ENCODE data around the gene MCC. TPM values are rescaled to one million over a fixed set of nuclear protein-coding genes. Genes with fewer than 3 reads are reported as not detected.

MCC gene
- total RNA-seq, 1 donor from 2014 or later = 2.5 TPM

GRCh38 chr5:113325054-113325453, 163.2 kb downstream of the MCC start:
- no peak overlapping the region for H3K27ac Mint-ChIP-seq
- Histone ChIP-seq H3K9ac (no peak overlapping the region), H2AFZ (replicated peaks) (no peak overlapping the region), H4K20me1 (ENCODE audit: low read depth) (no peaks in the 10 kb centered on the region), H3K4me3 (no peak overlapping the region), H3F3A (ENCODE audit: low read depth) (no peaks in the 10 kb centered on the region), H3K36me3 (no peaks in the 10 kb centered on the region), H3K27me3 (no peaks in the 10 kb centered on the region), H3K4me2 (no peak overlapping the region), H3K79me2 (ENCODE audit: low read depth) (no peaks in the 10 kb centered on the region), H3K4me1 (no peaks in the 10 kb centered on the region), H3K9me3 (ENCODE audit: low read depth) (no peaks in the 10 kb centered on the region), H3K27ac (no peak overlapping the region)
- H3K27me3 Mint-ChIP-seq (ENCODE audit: insufficient read depth, low read depth) = peaks cover 3% of the 10 kb centered on the region
- H3K4me3 Mint-ChIP-seq = no peak overlapping the region
- H3K4me1 Mint-ChIP-seq = no peaks in the 10 kb centered on the region
- no peaks in the 10 kb centered on the region for H3K36me3 Mint-ChIP-seq
- TF ChIP-seq CTCF (IDR thresholded peaks at IDR 0.05) = no peak
- TF ChIP-seq EZH2 (IDR thresholded peaks at IDR 0.05) = no peak
- no peak for TF ChIP-seq EZH2phosphoT487 (IDR thresholded peaks at IDR 0.05)
- DNase-seq (ENCODE audit: low spot score) = no peak
- no peaks in the 10 kb centered on the region for H3K9me3 Mint-ChIP-seq

GRCh38 chr5:113321276-113321675, 167.0 kb downstream of the MCC start:
- no peaks in the 10 kb centered on the region for H3K27me3 Mint-ChIP-seq (ENCODE audit: insufficient read depth, low read depth)
- Histone ChIP-seq H3K4me3 (no peak overlapping the region), H3K4me2 (no peak overlapping the region), H3K27me3 (no peaks in the 10 kb centered on the region), H3K4me1 (no peaks in the 10 kb centered on the region), H4K20me1 (ENCODE audit: low read depth) (no peaks in the 10 kb centered on the region), H3K9me3 (ENCODE audit: low read depth) (no peaks in the 10 kb centered on the region), H3F3A (ENCODE audit: low read depth) (no peaks in the 10 kb centered on the region), H3K9ac (no peak overlapping the region), H3K27ac (no peak overlapping the region), H3K79me2 (ENCODE audit: low read depth) (no peaks in the 10 kb centered on the region), H2AFZ (replicated peaks) (no peak overlapping the region), H3K36me3 (no peaks in the 10 kb centered on the region)
- no peaks in the 10 kb centered on the region for H3K4me1 Mint-ChIP-seq
- H3K9me3 Mint-ChIP-seq = no peaks in the 10 kb centered on the region
- no peak for DNase-seq (ENCODE audit: low spot score)
- H3K4me3 Mint-ChIP-seq = no peak overlapping the region
- H3K27ac Mint-ChIP-seq = no peak overlapping the region
- TF ChIP-seq EZH2 (IDR thresholded peaks at IDR 0.05) (no peak), CTCF (IDR thresholded peaks at IDR 0.05) (no peak), EZH2phosphoT487 (IDR thresholded peaks at IDR 0.05) (no peak)
- H3K36me3 Mint-ChIP-seq = no peaks in the 10 kb centered on the region

DNA sequence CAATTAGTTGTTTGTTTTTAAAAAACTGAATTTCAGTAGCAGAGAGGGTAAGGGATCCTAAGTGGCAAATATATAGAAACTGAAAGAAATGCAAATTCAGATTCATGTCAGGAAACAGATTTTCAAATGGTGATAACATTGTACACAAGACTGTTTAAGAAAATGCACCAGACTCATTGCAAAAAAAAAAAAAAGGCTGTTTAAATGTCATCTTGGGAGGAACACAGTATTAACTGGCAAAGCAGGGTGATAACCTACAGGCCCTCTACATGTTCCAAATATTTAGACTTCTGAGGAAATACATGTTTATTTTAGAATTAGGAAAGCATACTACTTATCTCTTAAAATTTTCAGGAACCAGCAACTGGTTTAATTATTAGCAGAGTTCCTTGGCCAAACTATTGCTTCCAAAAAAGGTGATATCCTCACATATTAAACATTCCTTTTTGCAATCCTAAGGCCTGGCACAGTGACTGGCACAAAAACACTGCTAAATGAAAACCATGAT, 167.9 kb downstream of the MCC start:
- H3K27me3 ChIP-seq = no peaks in the 10 kb centered on the region
- no peak overlapping the region for H3K4me2 ChIP-seq
- Mint-ChIP-seq H3K9me3 (no peaks in the 10 kb centered on the region), H3K27ac (no peak overlapping the region), H3K27me3 (ENCODE audit: insufficient read depth, low read depth) (no peaks in the 10 kb centered on the region), H3K4me3 (no peak overlapping the region), H3K4me1 (no peaks in the 10 kb centered on the region), H3K36me3 (no peaks in the 10 kb centered on the region)
- no peak overlapping the region for H3K27ac ChIP-seq
- H3K4me3 ChIP-seq = no peak overlapping the region
- TF ChIP-seq EZH2 (IDR thresholded peaks at IDR 0.05) = no peak
- no peak for TF ChIP-seq EZH2phosphoT487 (IDR thresholded peaks at IDR 0.05)
- TF ChIP-seq CTCF (IDR thresholded peaks at IDR 0.05) = no peak
- no peak overlapping the region for H3K9ac ChIP-seq
- H2AFZ ChIP-seq (replicated peaks) = no peak overlapping the region
- DNase-seq (ENCODE audit: low spot score) = no peak
- H3K4me1 ChIP-seq = no peaks in the 10 kb centered on the region
- no peaks in the 10 kb centered on the region for H3K36me3 ChIP-seq
- H3K9me3 ChIP-seq (ENCODE audit: low read depth) = no peaks in the 10 kb centered on the region
- no peaks in the 10 kb centered on the region for H3F3A ChIP-seq (ENCODE audit: low read depth)
- no peaks in the 10 kb centered on the region for H3K79me2 ChIP-seq (ENCODE audit: low read depth)
- no peaks in the 10 kb centered on the region for H4K20me1 ChIP-seq (ENCODE audit: low read depth)
